NCI-H446 (cell line): Measurements from ENCODE around the gene ECT2.
"Not testable (repeated sequence)": the region's sequence is repeated elsewhere in the genome, so short reads cannot be mapped to it uniquely, and the experiment has no call there.

ENCODE experiments used
- DNase-seq, 2 experiments: peaks; one replicate each; lab custom pipeline; 2025; lab: John Stamatoyannopoulos, UW

ECT2 gene

GRCh38 chr3:172750368-172751174, at the start of gene ECT2:
Gene ECT2 (plus strand): TSS chr3:172750726. CDS start chr3:172754531, 3,805 bp downstream.
- DNase-seq, result peak; percentile 99 to 100

- no peak for DNase-seq
Measured at GRCh38 chr3:172700936-172701455, 49.5 kb upstream of the ECT2 start.

- no peak for DNase-seq
Measured at GRCh38 chr3:172701751-172702150, 48.8 kb upstream of the ECT2 start.

GRCh38 chr3:172702256-172702655, 48.3 kb upstream of the ECT2 start:
- DNase-seq, result no peak

GRCh38 chr3:172702731-172703130, 47.8 kb upstream of the ECT2 start:
- DNase-seq, result not testable (repeated sequence)

- no peak for DNase-seq
Measured at GRCh38 chr3:172704001-172704400, 46.5 kb upstream of the ECT2 start.

GRCh38 chr3:172705170-172705569, 45.4 kb upstream of the ECT2 start:
- DNase-seq, result no peak

- no peak for DNase-seq
Measured at GRCh38 chr3:172707030-172707429, 43.5 kb upstream of the ECT2 start.

- DNase-seq, result no peak
Measured at GRCh38 chr3:172707967-172708366, 42.6 kb upstream of the ECT2 start.

- no peak for DNase-seq
Measured at GRCh38 chr3:172708921-172709773, 41.4 kb upstream of the ECT2 start.

- peak in 1 of 2 experiments; percentile 23 for DNase-seq
Measured at GRCh38 chr3:172709774-172710663, 40.5 kb upstream of the ECT2 start.

GRCh38 chr3:172710664-172711453, 39.7 kb upstream of the ECT2 start, which contains the start of gene NCEH1:
Gene NCEH1 (minus strand): TSS chr3:172711067. CDS start chr3:172710984, 83 bp downstream.
- DNase-seq, result peak; percentile 73 to 89

GRCh38 chr3:172711454-172711795, 39.1 kb upstream of the ECT2 start:
- DNase-seq, result no peak

GRCh38 chr3:172713316-172713715, 37.2 kb upstream of the ECT2 start:
- no peak for DNase-seq

GRCh38 chr3:172716476-172716875, 34.0 kb upstream of the ECT2 start:
- DNase-seq, result no peak

- DNase-seq, result peak in 1 of 2 experiments; percentile 22
Measured at GRCh38 chr3:172717493-172718088, 32.9 kb upstream of the ECT2 start.

GRCh38 chr3:172722536-172723040, 27.9 kb upstream of the ECT2 start:
- DNase-seq, result not testable (repeated sequence)

- no peak for DNase-seq
Measured at GRCh38 chr3:172726380-172726779, 24.1 kb upstream of the ECT2 start.

- no peak for DNase-seq
Measured at GRCh38 chr3:172735014-172735413, 15.5 kb upstream of the ECT2 start.

GRCh38 chr3:172739462-172739861, 11.1 kb upstream of the ECT2 start:
- DNase-seq, result no peak
